HEK293 (cell line): Measurements from ENCODE around the gene HRH4.

Source experiments
- CTCF ChIP-seq: fragments of 450-650 bp; formaldehyde crosslinking; IDR thresholded peaks from 2 replicates; pipeline ENCODE4 v1.5.1; 2016; ENCODE audit warnings: missing biosample characterization, missing genetic modification characterization
- ZBTB44 ChIP-seq: fragments of 450-650 bp; IDR thresholded peaks from 2 replicates; pipeline ENCODE4 v1.5.1; 2018; ENCODE audit warnings: missing biosample characterization, mild to moderate bottlenecking, missing genetic modification characterization
- ZNF211 ChIP-seq: fragments of 450-650 bp; formaldehyde crosslinking; IDR thresholded peaks from 2 replicates; pipeline ENCODE4 v1.5.1; 2016; ENCODE audit warnings: low read depth, missing biosample characterization, missing genetic modification characterization
- ZNF510 ChIP-seq: fragments of 450-650 bp; formaldehyde crosslinking; IDR thresholded peaks from 2 replicates; pipeline ENCODE4 v1.5.1; 2018; ENCODE audit warnings: mild to moderate bottlenecking, missing genetic modification characterization, missing biosample characterization; ENCODE audit not compliant: insufficient replicate concordance
- ZNF600 ChIP-seq: fragments of 450-650 bp; formaldehyde crosslinking; IDR thresholded peaks from 2 replicates; pipeline ENCODE4 v1.5.1; 2016; ENCODE audit warnings: missing biosample characterization, missing genetic modification characterization
- ZNF626 ChIP-seq: fragments of 450-650 bp; sonication (Bioruptor Pico); formaldehyde crosslinking; IDR thresholded peaks from 2 replicates; pipeline ENCODE4 v1.5.1; 2018; ENCODE audit warnings: missing biosample characterization, missing genetic modification characterization, inconsistent platforms
- ZSCAN16 ChIP-seq: fragments of 450-650 bp; formaldehyde crosslinking; IDR thresholded peaks from 2 replicates; pipeline ENCODE4 v1.5.1; 2016; ENCODE audit warnings: missing biosample characterization, missing genetic modification characterization

- TF ChIP-seq ZSCAN16 (tag by site-specific recombination): no peak
- TF ChIP-seq CTCF: no peak
- TF ChIP-seq ZNF510: no peak
- no peak for TF ChIP-seq ZBTB44 (tag by site-specific recombination)
- no peak for TF ChIP-seq ZNF626 (tag by site-specific recombination)
- no peak for TF ChIP-seq ZNF600 (tag by site-specific recombination)
- no peak for TF ChIP-seq ZNF211 (tag by site-specific recombination)
Measured at GRCh38 chr18:24436939-24437338, 23.5 kb upstream of the HRH4 start.
